Caki2 (cell line): ENCODE results near the gene NAA35. TPM values are rescaled to one million over a fixed set of nuclear protein-coding genes. Genes with fewer than 3 reads are reported as not detected.
"Not testable (repeated sequence)": the region's sequence is repeated elsewhere in the genome, so short reads cannot be mapped to it uniquely, and the experiment has no call there.

ENCODE experiments used
- DNase-seq: peaks from one replicate; pipeline ENCODE4 v3.0.0-alpha.2; 2015; ENCODE audit warnings: low read depth
- in situ Hi-C: cut with HindIII; loops from 2 replicates; pipeline ENCODE4 v1.10.0; 2016; ENCODE audit warnings: low sequenced_read_pairs, low pct_unique_long_range_greater_than_20kb, mixed read lengths
- total RNA-seq: library from RNA; depleted of rRNA; stranded (reverse); fragments of >200 nt; shearing (Covaris generic); gene quantifications from 2 replicates; pipeline ENCODE4 v1.2.3, GENCODE V29; 2014; ENCODE audit warnings: low replicate concordance

The NAA35 gene
- total RNA-seq, 1 experiment from 2014 or later = 6.8 TPM

GRCh38 chr9:85941966-85942912 is 1.3 kb downstream of the NAA35 start:
- in situ Hi-C loops = no loop called here
- DNase-seq = no peak

- in situ Hi-C loops = no loop called here
- DNase-seq = no peak
Measured at GRCh38 chr9:85942913-85943709, 2.2 kb downstream of the NAA35 start.

GRCh38 chr9:85943757-85944430 is 2.9 kb downstream of the NAA35 start:
- in situ Hi-C loops = no loop called here
- no peak for DNase-seq

GRCh38 chr9:85944672-85945071 is 3.7 kb downstream of the NAA35 start:
- DNase-seq = no peak
- in situ Hi-C loops = no loop called here

GRCh38 chr9:85949586-85950335 is 8.8 kb downstream of the NAA35 start:
- no peak for DNase-seq
- in situ Hi-C loops = no loop called here

GRCh38 chr9:85959955-85960354 is 19.0 kb downstream of the NAA35 start:
- in situ Hi-C loops = no loop called here
- DNase-seq = no peak

- in situ Hi-C loops = no loop called here
- no peak for DNase-seq
Measured at GRCh38 chr9:85960688-85961093, 19.7 kb downstream of the NAA35 start.

GRCh38 chr9:85964526-85964925 is 23.6 kb downstream of the NAA35 start:
- in situ Hi-C loops = no loop called here
- no peak for DNase-seq

- no peak for DNase-seq
- in situ Hi-C loops = no loop called here
Measured at GRCh38 chr9:85964949-85965348, 24.0 kb downstream of the NAA35 start.

- in situ Hi-C loops = no loop called here
- no peak for DNase-seq
Measured at GRCh38 chr9:85969727-85970126, 28.8 kb downstream of the NAA35 start.

- in situ Hi-C loops = no loop called here
- no peak for DNase-seq
Measured at GRCh38 chr9:85971731-85972130, 30.8 kb downstream of the NAA35 start.

GRCh38 chr9:85973238-85973637 is 32.3 kb downstream of the NAA35 start:
- in situ Hi-C loops = no loop called here
- DNase-seq = no peak

- in situ Hi-C loops, DNase-seq: not testable (repeated sequence)
Measured at GRCh38 chr9:85974055-85974547, 33.2 kb downstream of the NAA35 start.

GRCh38 chr9:85978496-85978895 is 37.5 kb downstream of the NAA35 start:
- in situ Hi-C loops = no loop called here
- no peak for DNase-seq

GRCh38 chr9:85981369-85981768 is 40.4 kb downstream of the NAA35 start:
- DNase-seq = no peak
- in situ Hi-C loops = no loop called here

GRCh38 chr9:85984457-85984856 is 43.5 kb downstream of the NAA35 start:
- DNase-seq = no peak
- in situ Hi-C loops = no loop called here

GRCh38 chr9:85987236-85987635 is 46.3 kb downstream of the NAA35 start:
- no peak for DNase-seq
- in situ Hi-C loops = no loop called here

GRCh38 chr9:85994191-85994590 is 53.2 kb downstream of the NAA35 start:
- DNase-seq = no peak
- in situ Hi-C loops = no loop called here
